NCI-H446 treated with DMSO at 0.1 percent for 48 hours (cell line): ENCODE data around the gene SLC24A5.

Experiments used
- DNase-seq: peaks from one replicate; lab custom pipeline; 2025; lab: John Stamatoyannopoulos, UW

The SLC24A5 gene

DNA sequence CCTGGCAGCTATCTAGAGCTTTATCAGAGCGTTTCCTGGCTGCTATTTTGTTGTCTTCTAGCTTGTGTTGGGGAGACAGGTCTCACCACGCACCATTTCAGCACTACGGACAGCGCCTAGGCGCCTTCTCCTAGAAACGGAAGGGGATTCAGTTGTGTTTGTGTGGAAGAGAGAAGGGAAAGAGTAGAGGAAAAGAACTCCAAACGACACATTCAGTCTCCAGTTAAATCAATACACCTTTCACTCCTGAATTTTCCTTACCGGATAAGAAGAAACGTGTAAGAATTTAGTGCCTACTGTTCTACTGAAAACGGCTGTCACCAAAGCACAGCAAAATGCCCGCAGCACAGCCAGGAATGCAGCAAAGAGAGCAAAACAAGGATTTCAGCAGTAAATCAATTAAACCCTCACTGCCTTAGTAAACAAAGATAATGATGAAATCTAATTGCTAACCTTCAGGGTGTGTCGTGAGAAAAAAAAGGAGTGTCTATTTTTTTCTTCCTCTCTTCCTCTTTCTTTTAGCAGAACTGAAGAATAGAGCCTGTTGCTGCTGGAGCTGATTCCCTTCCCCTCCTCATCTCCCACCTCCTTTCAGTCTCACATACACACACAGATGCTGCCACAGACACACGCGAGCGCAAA is 70.3 kb downstream of the SLC24A5 start:
- no peak for DNase-seq

DNA sequence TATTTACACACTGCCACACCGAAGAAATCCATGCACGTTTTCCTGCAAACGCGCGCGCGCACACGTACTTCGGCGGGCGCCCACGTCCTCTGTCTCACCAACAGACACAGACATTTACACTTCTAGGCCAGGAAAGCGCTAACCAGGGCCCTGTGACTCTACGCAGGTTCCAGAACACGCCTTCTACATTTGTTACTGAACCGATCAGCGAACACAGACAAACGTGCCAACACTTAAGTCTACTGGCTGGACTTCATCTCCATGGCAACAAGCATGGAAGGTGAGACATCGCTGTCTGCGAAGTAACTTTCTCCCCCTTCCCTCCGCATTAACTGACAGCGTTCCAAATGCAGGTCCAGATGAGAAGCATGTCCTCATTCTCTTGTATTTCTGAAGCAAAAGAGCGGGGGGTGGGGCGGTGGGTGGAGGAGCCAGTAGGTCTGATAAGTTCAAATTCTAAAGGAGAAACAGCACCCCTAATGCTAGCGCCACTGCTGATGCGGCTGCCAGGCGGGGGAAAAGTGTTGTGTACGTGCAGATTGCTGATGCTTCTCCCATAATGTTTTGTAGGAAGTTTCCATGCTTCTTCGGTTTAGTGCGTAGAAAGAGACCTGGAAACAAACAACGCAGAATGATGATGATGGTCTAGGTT is 70.9 kb downstream of the SLC24A5 start, which contains the start of gene CTXN2:
TSS of gene CTXN2 (plus strand) at position 92 of the 652 bp plus-strand sequence. CDS start 9,636 bp downstream, outside the sequence.
- peak; percentile 7 for DNase-seq
